HepG2 (cell line): ENCODE measurements around the gene AMZ2. TPM values are rescaled to one million over a fixed set of nuclear protein-coding genes. Genes with fewer than 3 reads are reported as not detected.
A peak's percentile ranks its signal among the peaks of the same experiment; 100 is the strongest.
"Not testable (repeated sequence)": the region's sequence is repeated elsewhere in the genome, so short reads cannot be mapped to it uniquely, and the experiment has no call there.

ENCODE experiments used
- ATAC-seq: fragments of 200-7000 bp; cut with Tn5 transposase; 3 replicates; pipeline ENCODE4 v1.9.1; 2020; ENCODE audit warnings: mild to moderate bottlenecking, moderate library complexity
- BruUV-seq: library from RNA; stranded (reverse); fragments of 400-500 nt; replicated peaks from 2 replicates; lab custom pipeline; 2021; lab: Mats Ljungman, UMichigan
- CTCF ChIA-PET: fragments of 300-600 bp; formaldehyde crosslinking; extraction: SDS; loops from one replicate; lab custom pipeline; 2021; ENCODE audit warnings: low total read pairs, inconsistent platforms, low intra/inter-chr PET ratio; lab: Yijun Ruan, JAX
- POLR2A ChIA-PET: fragments of 350-600 bp; sonication (Branson Sonifier 250); formaldehyde crosslinking; loops from one replicate; lab custom pipeline; 2020; ENCODE audit warnings: antibody characterized with exemption, inconsistent platforms; lab: Yijun Ruan, JAX
- DNase-seq: peaks from one replicate; pipeline ENCODE4 v3.0.0-alpha.2; 2015; ENCODE audit warnings: low spot score
- FAIRE-seq: peaks from 3 replicates; lab custom pipeline; 2011; peaks lifted over from hg19 to GRCh38; lab: Jason Lieb, UNC
- H2AFZ ChIP-seq: one replicate; pipeline ENCODE4 v1.6.1; 2011; ENCODE audit warnings: low read length, inconsistent platforms
- H3K27ac ChIP-seq: fragments of 300-600 bp; 3 replicates; pipeline ENCODE4 v1.8.0; 2011; ENCODE audit warnings: mixed run types, mild to moderate bottlenecking, mixed read lengths, low read length, inconsistent platforms; ENCODE audit not compliant: insufficient read depth; ENCODE audit errors: extremely low read length
- H3K27me3 ChIP-seq, 2 experiments: fragments of 200-600 bp in 1 of 2; 2 replicates in 1 of 2; 3 replicates in 1 of 2; pipeline versions ENCODE4 v1.6.0 to v1.8.0; 2011; ENCODE audit warnings: low read length in 2 of 2, mild to moderate bottlenecking in 2 of 2, moderate library complexity in 2 of 2, inconsistent platforms in 1 of 2; ENCODE audit not compliant: insufficient read depth in 2 of 2, control insufficient read depth in 1 of 2
- H3K36me3 ChIP-seq, 2 experiments: fragments of 200-600 bp in 1 of 2; replicated peaks in 1 of 2; 2 replicates in 1 of 2; 3 replicates in 1 of 2; pipeline versions ENCODE4 v1.5.1 to v1.8.0; 2011; ENCODE audit warnings: low read length in 2 of 2, inconsistent platforms in 1 of 2; ENCODE audit not compliant: insufficient read depth in 2 of 2, control insufficient read depth in 1 of 2
- H3K4me1 ChIP-seq: 2 replicates; pipeline ENCODE4 v1.5.1; 2012; ENCODE audit warnings: low read length, inconsistent platforms; ENCODE audit not compliant: insufficient read depth
- H3K4me2 ChIP-seq: 2 replicates; pipeline ENCODE4 v1.6.0; 2011; ENCODE audit warnings: low read depth, low read length, inconsistent platforms
- H3K4me3 ChIP-seq, 3 experiments: fragments of 200-600 bp in 1 of 3; sonication (generic), shearing (Covaris generic) in 1 of 3; replicated peaks in 1 of 3; 2 replicates each; pipeline ENCODE4 v1.5.1; 2011 to 2016; ENCODE audit warnings: low read length in 3 of 3, inconsistent platforms in 2 of 3, low read depth in 2 of 3, mild to moderate bottlenecking in 2 of 3, control low read depth in 1 of 3, mixed read lengths in 1 of 3; ENCODE audit not compliant: insufficient read depth in 1 of 3
- H3K79me2 ChIP-seq: one replicate; pipeline ENCODE4 v1.6.1; 2011; ENCODE audit warnings: low read length, inconsistent platforms; ENCODE audit not compliant: insufficient read depth
- H3K9ac ChIP-seq: 2 replicates; pipeline ENCODE4 v1.6.0; 2011; ENCODE audit warnings: mild to moderate bottlenecking, low read depth, low read length, inconsistent platforms; ENCODE audit not compliant: insufficient read depth
- H3K9me3 ChIP-seq: 2 replicates; pipeline ENCODE4 v1.5.1; 2012; ENCODE audit warnings: mild to moderate bottlenecking, low read length
- H4K20me1 ChIP-seq: 2 replicates; pipeline ENCODE4 v1.6.0; 2011; ENCODE audit warnings: inconsistent platforms, mild to moderate bottlenecking, low read length, moderate library complexity; ENCODE audit not compliant: insufficient read depth
- ARID2 ChIP-seq: sonication (generic); formaldehyde crosslinking; IDR thresholded peaks from 2 replicates; pipeline ENCODE4 v1.8.1; 2022; ENCODE audit warnings: mild to moderate bottlenecking, missing genetic modification reagents, borderline replicate concordance
- BORCS8-MEF2B ChIP-seq: sonication (generic); formaldehyde crosslinking; IDR thresholded peaks from 2 replicates; pipeline ENCODE4 v1.8.0; 2022; ENCODE audit warnings: mild to moderate bottlenecking, missing genetic modification reagents
- RFX5 ChIP-seq: IDR thresholded peaks from 2 replicates; pipeline ENCODE4 v1.6.1; 2011; ENCODE audit warnings: low read depth, low read length, improper control_type of control experiment
- WIZ ChIP-seq: sonication (generic); formaldehyde crosslinking; IDR thresholded peaks from 2 replicates; pipeline ENCODE4 v1.5.1; 2020; ENCODE audit warnings: mild to moderate bottlenecking, missing genetic modification reagents
- ZNF260 ChIP-seq: sonication (generic); formaldehyde crosslinking; IDR thresholded peaks from 2 replicates; pipeline ENCODE4 v1.4.0; 2020; ENCODE audit warnings: missing genetic modification reagents, low read depth, mild to moderate bottlenecking, borderline replicate concordance
- ZNF367 ChIP-seq: sonication (generic); formaldehyde crosslinking; IDR thresholded peaks from 2 replicates; pipeline ENCODE4 v1.4.0; 2020; ENCODE audit warnings: missing genetic modification reagents, borderline replicate concordance
- WGBS: methylation state at CpG from one replicate; pipeline ENCODE4 v1.1.6; 2017; ENCODE audit warnings: low lambda C conversion rate; 5-methylcytosine and 5-hydroxymethylcytosine counted together
- in situ Hi-C: cut with HindIII; loops from 2 replicates; pipeline ENCODE4 v1.10.0; 2017; ENCODE audit warnings: low pct_unique_long_range_greater_than_20kb; ENCODE audit not compliant: extremely low pct_ligation_motif_present
- intact Hi-C: fragments of 100-400 bp; cut with micrococcal nuclease; formaldehyde crosslinking; loops from one replicate; pipeline ENCODE4 v1.10.0; 2022; ENCODE audit not compliant: unreplicated experiment
- polyA plus RNA-seq, 8 experiments: library from polyadenylated mRNA; depleted of rRNA in 3 of 8; stranded (reverse) in 7 of 8; unstranded in 1 of 8; fragments of >200 nt; fragmentation: Illumina TruSeq in 4 of 8; extraction: Trizol in 4 of 8; gene quantifications; 2 replicates each; pipeline versions ENCODE4 v1.2.1 to v1.2.3, GENCODE V29; 2011 to 2016; ENCODE audit warnings: low read depth in 4 of 8, missing spikeins in 1 of 8, mixed read lengths in 1 of 8; ENCODE audit not compliant: insufficient read depth in 1 of 8
- total RNA-seq, 5 experiments: library from RNA; depleted of rRNA; stranded (reverse); fragments of >200 nt; fragmentation: Illumina TruSeq; extraction: Trizol; gene quantifications; 2 replicates each; pipeline ENCODE4 v1.2.3, GENCODE V29; 2016; ENCODE audit warnings: low read depth in 1 of 5

Gene AMZ2
- total and polyA plus RNA-seq, 2 of the 13 experiments (the other 11 are each of a cell fraction or from before 2014, with no cell fraction given) = 86.9 to 90.2 TPM

GRCh38 chr17:68210570-68211315, 37.1 kb upstream of the AMZ2 start (continued):
- TF ChIP-seq ZNF367 (CRISPR knock-in tag) = no peak
- no peak for TF ChIP-seq RFX5
- no peak for TF ChIP-seq BORCS8-MEF2B (CRISPR knock-in tag)
- TF ChIP-seq WIZ (CRISPR knock-in tag) = no peak
- no peak for TF ChIP-seq ZNF260 (CRISPR knock-in tag)
- TF ChIP-seq ARID2 (CRISPR knock-in tag) = no peak

- DNase-seq, in situ Hi-C loops, H3K9ac ChIP-seq, H3K27ac ChIP-seq, BruUV-seq, H3K27me3 ChIP-seq, H3K4me1 ChIP-seq, H4K20me1 ChIP-seq, POLR2A ChIA-PET, H3K4me2 ChIP-seq, FAIRE-seq, H3K9me3 ChIP-seq, H2AFZ ChIP-seq, ATAC-seq, H3K79me2 ChIP-seq, H3K4me3 ChIP-seq, CTCF ChIA-PET, intact Hi-C loops: not testable (repeated sequence)
- 85% methylated on average over 11 of the region's 11 CpGs for WGBS
- H3K36me3 ChIP-seq = peaks cover 2 to 17% of the 10 kb centered on the region in 2 experiments; a peak in 4 of 5 replicates
These were observed 34.1 kb upstream of the AMZ2 start for GRCh38 chr17:68213428-68214411.

- POLR2A ChIA-PET = interaction anchor here (1.3 kb wide), 1 partner anchor 357 kb away, joined by 3 read pairs; no protein-coding TSS in a partner anchor
- H3K27me3 ChIP-seq, H3K4me2 ChIP-seq, H3K9ac ChIP-seq, H3K9me3 ChIP-seq, H3K4me3 ChIP-seq, CTCF ChIA-PET, BruUV-seq, DNase-seq, H3K36me3 ChIP-seq, intact Hi-C loops, H2AFZ ChIP-seq, H3K79me2 ChIP-seq, H3K27ac ChIP-seq, ATAC-seq, H4K20me1 ChIP-seq, in situ Hi-C loops, FAIRE-seq: not testable (repeated sequence)
- WGBS = 87% methylated on average over 4 of the region's 5 CpGs
- H3K4me1 ChIP-seq = peaks cover 16% of the 10 kb centered on the region
These were observed 32.4 kb upstream of the AMZ2 start for GRCh38 chr17:68215453-68215852.

- H3K27me3 ChIP-seq, H4K20me1 ChIP-seq, POLR2A ChIA-PET, H3K9me3 ChIP-seq, H3K4me3 ChIP-seq, intact Hi-C loops, BruUV-seq, H3K79me2 ChIP-seq, H3K9ac ChIP-seq, H3K36me3 ChIP-seq, H2AFZ ChIP-seq, DNase-seq, H3K4me2 ChIP-seq, H3K27ac ChIP-seq, ATAC-seq, in situ Hi-C loops, CTCF ChIA-PET: not testable (repeated sequence)
- WGBS = 85% methylated on average over 5 of the region's 5 CpGs
- H3K4me1 ChIP-seq = peaks cover 20% of the 10 kb centered on the region
- peak; percentile 4 for FAIRE-seq
These were observed 28.4 kb upstream of the AMZ2 start for GRCh38 chr17:68219429-68219828.
